Endometrium (tissue), 2 donors: Measurements from ENCODE around the gene CRABP2.

Source experiments
- FAIRE-seq: peaks from 2 replicates; lab custom pipeline; 2012; peaks lifted over from hg19 to GRCh38; lab: Jason Lieb, UNC
- donor health status: control.
- donor health status: control.

The CRABP2 gene

DNA sequence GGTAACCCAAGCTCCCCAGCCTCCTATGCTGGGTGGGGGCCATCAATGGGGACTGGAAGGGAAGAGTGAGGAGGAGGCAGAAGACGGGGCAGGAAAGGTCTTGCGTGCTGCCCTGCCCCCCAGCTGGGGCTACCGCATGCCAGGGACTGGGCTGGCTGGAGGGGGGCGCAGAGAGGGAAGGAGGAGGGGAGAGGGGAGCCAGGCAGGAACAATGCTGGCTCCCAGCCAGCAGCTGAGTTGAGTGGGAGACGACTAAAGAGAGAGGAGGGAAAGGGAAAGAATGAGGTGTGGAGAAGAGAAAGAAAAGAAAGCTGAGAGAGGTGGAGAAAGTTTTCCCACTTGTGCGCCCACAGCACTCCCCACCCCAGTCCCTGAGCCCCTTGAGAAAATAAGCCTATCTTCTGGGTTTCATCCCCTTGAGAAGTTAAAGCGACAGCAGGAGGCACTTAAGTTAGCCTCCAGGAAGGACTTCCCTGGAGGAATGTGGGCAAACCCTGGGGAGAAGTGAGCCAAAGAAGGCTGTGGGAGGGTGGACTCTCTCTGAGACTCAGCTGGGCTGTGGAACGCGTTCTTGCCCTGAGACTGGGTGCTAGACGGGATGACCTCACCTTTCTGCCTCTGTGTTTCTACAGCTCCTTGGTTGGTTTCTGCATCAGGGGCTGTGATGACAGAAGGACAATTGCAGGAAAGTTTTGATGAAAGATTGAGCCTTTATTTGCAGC is 15.3 kb downstream of the CRABP2 start:
- FAIRE-seq: no peak

DNA sequence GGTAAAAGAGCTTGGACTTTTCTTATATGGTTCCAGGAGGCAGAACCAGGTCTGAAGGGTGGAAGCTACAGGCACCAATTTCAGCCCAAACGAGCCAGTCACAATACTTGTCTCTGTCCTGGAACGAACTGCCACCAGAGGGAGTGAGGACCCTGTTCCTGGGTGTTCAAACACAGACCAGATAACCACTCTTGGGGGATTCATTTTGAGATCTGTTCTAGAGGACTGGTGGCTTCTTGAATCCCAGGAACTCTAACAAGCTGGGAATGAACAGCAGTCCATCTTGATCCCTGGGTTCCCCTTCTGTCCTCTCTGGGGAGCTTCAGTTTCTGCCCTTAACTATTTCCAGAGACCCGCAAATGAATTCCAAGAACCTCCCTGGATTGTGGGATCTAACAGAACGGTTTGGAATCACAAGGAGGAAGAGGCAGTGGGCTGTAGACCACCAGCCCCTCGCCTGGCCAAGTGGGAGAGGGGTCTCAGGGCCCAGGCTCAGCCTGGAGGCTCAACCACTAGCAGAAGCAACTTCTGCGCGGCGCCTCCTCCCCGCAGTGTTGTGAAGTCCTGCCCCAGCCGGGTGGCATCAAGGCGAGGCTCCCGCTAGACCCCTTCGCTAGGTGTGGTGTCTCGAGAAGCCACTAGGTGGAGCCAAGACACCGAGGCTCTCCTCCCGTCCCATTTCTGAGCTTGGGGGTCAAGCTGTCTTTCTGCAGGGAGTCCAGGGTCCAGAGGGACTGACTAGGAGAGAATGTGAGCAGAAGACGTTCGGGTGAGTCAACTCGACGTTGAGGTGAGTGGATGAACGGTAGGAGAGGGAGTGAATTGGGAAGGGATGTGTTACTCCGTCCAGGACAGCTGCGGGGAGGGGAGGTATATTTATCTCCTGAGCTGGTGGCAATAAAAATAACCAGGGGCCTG is 16.1 kb downstream of the CRABP2 start:
- FAIRE-seq: peak; percentile 15

DNA sequence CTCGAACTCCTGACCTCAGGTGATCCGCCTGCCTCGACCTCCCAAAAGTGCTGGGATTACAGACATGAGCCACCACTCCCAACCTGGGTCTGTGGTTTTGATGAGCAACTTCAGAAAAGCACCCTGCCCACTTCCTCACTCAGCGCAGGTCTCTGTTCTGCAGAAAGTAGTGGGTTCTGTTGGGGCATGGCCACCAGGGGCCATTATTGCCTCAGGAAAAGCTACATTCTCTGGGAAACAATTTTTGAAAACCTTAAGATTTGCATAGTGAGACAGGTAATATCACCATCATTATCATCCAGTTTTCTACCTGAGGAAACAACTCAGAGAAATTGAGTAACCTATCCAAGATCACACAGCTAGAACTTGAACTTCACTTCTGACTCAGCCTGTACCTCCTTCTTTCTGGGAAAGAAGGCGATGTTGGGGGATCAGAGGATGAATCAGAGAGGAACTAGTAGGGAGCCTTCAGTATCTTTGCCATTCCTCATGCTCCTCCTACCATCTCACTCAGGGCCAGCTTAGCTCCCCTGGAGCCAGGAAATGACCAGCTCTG is 21.1 kb downstream of the CRABP2 start:
- FAIRE-seq: no peak

DNA sequence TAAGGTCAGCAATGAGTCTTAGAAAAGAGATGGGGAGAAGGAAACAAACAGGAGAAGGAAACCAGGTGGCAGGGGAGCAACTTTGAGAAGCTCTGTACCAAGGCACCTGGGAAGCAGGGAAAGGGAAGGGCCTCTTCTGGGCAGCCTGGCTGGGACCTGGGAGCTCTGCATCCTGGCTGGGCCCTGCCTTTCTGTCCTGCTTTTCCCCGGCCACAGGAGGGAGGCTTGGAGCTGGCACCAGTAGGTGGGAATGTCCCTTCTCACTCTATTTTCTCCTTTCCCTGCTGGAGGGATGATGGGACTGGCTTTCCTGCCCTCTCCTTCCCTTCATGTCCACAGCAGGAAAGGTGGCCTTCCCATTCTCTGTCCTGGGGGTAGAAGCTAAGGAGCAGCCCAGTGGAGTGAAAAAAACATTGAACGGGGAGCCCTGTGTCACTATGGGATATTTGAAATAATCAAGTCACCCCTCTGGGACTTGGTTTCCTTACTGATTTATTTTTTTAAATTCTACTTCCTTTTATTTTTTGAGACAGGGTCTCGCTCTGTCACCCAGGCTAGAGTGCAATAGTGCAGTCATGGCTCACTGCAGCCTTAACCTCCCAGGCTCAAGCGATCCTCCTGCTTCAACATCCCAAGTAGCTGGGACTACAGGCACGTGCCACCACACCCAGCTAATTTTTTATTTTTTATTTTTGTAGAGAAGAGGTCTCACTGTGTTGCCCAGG is 23.1 kb downstream of the CRABP2 start:
- FAIRE-seq: no peak

DNA sequence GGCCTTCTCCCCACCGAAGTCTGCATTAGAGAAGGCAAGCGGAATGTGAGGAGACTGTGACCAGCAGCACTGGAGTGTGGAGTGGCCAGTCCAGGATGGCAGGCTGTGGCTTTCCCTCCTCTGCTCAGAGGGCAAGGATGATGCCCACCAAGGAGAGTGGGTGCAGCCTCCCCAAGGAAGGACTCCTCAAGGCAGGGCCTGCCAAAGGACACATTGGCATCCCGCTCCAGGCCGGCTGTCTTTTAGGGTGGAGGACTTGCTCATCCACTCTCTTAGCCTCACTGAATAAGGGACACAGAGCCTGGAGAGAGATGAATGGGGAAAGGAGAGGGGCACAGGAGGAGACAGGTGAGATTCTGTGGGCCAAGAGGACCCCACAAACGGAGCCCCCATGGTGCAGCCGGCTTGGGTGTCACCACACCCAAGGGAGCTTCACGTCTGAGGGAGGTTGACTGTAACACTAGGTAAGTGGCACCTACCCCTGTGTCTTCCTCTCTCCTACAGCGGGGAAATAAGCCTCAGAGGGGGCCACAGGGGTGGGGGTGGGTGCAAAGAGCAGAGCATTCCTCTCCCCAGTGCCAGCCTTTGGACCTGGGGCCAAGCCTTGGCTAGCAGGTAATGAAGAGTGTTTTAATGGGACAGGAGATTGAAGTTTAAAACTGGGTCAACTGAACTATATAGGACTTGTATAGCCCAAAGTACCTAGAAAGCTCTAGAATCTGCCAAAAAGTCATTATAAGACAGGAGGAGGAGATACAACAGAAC is 24.0 kb downstream of the CRABP2 start:
- no peak for FAIRE-seq

DNA sequence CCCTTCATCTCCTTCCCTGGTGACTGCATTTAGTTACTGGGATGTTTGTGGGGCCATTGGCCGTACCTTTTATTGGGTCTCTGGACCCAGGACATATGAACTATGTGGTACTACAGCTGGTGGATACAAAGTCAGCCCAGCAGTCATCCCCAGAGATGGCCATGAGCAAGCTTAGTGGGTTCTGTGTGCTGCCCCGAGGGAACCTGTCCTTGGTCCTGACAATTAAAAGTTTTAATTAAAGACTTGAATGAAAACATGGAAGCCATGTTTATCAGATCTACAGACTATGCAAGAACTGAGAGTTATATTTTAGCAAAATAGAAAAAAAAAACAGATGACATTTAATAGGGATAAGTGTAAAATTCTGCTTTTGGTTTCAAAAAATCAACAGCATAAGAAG is 25.3 kb downstream of the CRABP2 start:
- no peak for FAIRE-seq

DNA sequence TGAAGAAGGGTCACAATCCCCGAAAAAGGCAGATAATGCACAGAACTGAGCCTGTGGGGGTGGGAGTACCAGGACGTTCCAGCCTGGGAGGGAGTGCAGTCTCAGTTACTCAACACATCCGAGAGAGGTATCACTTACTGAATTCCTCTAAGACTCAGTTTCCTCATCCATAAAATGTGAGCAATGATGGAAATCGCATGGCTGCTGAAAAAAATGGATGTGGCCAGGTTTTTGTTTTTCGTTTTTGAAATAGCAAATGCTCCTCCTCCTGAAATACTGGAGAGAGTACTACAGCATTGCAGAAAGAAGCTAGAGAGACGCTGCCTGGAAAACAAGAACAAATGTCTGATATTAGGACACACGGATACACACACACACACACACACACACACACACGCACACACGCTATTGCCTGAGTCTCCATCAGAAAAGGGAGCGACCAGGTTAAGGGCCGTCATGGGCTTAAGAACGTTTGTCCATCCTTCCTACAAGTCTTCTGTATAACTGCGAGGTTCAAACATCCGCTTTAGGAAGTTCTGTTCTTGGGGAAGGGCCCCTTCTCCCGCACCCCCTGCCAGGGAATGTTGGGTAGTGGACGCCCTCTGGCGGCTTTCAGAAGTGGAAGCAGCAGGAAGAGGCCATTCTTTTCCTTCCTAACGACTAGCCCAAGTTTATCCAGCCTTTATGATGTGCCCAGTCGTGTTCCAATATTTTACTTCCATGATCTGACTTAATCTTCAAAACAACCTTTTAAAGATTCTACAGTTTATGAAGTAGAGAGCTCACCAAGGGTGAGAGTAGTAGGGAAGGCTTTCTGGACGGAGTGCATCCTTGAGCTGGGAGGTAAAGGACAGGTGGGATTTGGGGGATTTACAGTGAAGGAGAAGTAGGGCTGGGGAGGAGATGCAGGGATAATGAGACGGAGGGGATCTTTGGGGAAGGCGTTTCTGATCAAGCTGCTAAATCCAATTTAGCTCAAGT is 27.5 kb downstream of the CRABP2 start:
- FAIRE-seq: peak; percentile 90

DNA sequence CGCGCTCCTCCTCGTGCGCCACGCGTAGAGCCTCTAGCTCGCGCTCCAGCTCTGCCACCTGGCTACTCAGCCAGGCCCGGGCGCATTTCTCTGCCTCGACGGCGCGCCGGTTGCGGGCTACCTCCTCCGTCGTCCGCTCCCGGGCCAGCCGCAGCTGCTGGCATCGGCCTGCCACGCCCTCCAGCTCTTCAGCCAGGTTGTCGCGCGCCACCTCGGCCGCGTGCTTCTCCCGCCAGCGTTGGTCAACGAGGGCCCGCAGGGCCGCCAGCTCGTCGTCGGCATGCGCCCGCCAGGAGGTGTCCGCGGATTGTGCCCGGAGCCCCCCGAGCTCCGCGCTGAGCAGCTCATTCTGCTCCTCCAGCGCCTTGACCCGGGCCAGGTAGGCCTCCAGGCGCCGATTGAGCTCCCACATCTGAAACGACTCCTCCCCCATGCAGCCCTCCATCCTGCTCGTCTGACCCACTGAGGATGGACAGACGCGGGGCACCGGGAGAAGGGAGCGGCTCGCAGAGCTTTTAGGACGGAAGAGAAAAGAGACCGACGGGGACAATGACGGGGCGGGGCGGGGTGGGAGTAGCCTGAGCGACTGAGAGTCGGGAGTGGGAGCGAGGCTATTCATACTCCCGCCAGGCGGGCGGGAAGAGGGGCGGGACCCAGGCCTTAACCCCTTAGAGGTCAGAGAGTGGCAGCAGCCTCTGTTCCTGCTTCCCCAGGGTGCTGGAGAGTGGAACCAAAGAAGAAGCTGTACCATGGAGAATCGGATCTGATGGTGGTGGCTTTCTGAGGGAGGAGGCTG is 28.4 kb downstream of the CRABP2 start, which contains the start of gene NES:
Gene NES (minus strand): TSS at position 588 of the 796 bp plus-strand sequence. CDS start 143 bp downstream, at position 445.
- FAIRE-seq: no peak

DNA sequence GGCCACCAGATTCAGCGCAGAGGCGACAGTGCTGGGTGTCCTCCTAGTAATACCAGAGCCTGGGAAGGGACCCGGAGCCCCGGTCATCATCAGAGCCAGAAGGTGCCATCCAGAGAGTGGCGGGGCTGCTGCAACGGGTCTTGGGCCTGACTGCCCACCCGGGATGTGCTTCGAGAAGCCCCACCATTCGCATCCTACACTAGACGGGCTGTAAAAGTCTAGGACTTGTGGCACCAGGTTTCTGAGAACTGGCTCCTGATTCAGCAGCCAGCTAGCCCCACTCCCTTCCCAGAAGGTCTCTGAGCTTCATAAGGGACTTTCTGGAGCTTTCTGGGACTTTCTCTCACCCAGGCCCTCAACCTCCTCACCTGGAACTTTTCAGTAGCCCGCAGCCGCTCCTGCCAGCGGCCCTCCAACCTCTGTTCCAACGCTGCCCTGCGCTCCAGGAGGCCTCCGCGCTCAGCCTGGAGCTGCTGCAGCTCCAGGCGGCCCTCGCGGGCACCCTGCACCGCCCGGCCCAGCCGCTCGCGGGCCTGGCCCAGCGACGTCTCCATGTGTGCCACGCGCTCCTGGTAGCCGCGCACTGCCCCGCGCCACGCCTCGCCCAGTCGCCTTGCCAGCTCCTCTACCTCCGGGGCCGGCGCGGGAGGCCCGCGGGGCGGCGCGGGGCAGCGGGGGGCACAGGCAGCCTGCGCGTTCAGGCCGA is 29.1 kb downstream of the CRABP2 start:
- no peak for FAIRE-seq

DNA sequence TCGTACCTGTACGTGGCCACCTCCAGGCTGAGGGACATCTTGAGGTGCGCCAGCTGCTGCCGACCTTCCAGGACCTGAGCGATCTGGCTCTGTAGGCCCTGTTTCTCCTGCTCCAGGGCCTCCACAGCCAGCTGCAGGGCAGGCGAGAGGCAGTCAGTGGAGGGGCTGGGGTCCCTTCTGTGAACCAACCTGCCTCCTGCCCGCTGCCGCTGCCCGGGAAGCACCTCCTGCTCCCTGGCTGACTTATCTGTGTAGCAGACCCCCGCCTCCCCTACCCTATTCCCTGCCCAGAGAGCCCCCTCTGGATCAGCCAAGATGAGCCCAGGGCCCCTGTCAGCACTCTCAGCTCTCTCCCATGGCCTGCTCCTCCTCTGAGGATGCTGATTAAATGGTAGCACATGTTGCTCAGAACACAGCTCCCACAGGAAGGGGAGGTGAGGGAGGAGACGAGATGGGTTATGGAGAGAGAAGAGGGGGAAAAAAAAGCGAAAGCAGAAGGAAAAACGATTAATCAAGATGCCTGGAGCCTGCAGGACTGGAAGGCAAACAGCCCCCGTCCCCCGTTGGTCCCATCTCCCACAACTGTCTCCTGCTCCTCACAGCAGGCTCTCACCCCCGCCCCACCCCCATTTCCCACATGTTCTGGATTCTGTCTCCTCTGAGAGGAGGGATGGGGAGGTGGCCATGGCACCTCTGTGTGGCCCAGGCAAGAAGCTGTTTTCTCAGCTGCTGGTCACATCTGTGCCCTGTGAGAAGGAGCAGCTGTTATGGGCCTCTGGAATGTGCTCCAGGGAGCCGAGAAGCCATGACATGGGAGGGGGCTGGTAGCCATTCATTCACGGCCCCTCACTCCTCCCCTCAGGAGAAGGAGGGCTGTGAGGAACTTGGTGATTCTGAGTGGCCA is 29.9 kb downstream of the CRABP2 start:
- no peak for FAIRE-seq

DNA sequence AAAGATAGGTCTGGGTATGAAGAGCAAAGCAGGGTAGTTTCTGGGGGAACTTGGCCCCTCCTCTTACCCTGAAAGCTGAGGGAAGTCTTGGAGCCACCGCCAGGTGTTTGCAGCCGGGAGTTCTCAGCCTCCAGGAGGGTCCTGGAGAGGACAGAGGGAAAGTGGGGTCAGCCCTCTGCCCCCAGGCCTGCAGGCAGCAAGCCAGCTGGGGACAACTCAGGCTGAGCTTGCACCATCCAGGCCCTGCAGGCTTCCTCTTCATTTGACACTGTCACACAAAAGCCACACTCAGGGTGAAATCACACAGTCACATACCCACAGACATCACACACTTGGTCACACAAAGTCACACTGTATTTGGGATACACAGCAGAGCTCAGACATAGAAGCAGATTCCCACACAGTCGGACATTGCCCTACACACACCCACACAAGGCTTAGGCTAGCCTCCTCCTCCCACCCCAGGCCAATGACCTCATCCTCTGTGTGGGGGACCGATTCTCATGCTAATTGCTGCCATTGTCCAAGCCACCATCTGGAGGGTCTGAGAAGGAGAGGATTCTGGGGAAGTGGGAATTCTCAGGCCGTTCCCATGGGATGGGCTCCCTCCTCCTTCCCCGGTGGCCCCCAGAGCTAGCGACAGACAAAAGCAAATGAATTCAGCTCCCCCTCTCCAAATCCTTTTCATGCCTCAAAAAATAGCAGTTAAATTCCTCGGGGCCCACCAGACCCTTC is 31.8 kb downstream of the CRABP2 start:
- FAIRE-seq: no peak

DNA sequence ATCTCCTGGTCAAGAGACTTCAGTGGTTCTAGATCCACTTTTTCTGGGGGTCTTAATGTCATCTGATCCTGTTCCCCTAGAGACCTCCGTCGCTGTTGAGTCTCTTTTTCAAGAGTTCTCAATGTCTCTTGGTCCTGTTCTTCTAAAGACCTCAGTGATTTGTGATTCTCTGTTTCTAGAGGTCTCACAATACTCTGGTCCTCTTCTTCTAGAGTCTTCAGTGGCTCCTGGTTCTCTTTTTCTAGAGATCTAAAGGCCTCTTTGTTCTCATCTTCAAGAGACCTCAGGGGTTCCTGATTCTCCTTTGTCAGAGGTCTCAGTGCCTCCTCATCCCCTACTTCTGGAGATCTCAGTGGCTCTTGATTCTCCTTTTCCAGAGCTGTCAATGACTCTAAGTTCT is 33.6 kb downstream of the CRABP2 start:
- no peak for FAIRE-seq

DNA sequence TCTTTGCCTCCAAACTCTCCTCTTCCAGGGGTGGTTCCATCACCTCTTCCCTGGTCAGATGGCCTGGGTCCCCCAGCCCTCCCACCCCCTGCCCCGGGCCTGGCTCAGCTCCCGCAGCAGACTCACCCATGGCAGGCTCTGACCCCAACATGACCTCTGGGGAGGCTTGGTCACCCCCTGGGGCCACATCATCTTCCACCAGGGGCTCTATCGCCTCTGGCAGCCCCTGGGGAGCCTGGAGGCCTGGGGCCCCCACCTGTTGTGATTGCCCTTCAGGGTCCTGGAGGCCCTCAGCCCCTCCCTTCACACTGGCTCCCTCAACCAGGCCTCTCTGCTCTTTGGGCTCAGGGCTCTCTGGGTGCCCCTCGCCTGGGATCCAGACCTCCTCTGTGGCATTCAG is 34.6 kb downstream of the CRABP2 start:
- FAIRE-seq: no peak

DNA sequence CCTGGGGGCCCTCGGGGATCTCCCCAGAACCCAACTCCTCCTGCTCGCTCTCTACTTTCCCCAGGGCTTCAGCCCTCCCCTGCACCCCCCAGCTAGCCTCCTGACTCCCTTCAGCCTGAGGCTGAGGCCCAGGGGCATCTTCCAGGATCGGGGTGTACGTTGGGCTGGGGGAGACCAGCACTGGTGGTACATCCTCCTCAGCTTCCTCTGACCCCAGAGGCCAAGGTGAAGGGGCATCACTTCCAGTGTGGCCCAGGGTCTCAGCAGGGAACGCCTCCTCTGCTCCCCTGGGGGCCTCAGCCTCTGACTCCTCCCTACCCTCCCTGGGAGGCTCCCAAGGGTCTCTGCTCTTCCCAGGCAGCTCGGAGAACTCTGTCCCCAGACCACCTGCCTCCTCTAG is 35.0 kb downstream of the CRABP2 start:
- FAIRE-seq: no peak

DNA sequence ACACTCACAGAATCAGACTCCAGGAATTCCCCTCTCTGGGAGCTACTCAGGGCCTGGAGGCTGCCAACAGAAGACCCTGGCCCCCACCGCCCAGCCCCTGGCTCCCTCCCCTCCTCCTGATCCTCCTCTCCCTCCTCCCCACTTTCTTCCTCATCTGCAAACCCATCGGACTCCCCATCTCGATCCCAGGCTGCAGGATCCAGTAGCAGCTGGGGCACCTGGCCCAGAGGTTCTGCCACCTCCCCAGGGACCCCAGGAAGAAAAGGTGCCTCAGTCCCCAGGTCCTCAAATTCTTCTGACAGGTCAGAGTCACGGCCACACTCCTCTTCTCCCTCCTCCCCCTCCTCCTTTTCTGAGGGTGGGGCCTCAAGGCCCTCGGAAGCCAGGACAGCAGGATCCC is 35.6 kb downstream of the CRABP2 start:
- FAIRE-seq: no peak

DNA sequence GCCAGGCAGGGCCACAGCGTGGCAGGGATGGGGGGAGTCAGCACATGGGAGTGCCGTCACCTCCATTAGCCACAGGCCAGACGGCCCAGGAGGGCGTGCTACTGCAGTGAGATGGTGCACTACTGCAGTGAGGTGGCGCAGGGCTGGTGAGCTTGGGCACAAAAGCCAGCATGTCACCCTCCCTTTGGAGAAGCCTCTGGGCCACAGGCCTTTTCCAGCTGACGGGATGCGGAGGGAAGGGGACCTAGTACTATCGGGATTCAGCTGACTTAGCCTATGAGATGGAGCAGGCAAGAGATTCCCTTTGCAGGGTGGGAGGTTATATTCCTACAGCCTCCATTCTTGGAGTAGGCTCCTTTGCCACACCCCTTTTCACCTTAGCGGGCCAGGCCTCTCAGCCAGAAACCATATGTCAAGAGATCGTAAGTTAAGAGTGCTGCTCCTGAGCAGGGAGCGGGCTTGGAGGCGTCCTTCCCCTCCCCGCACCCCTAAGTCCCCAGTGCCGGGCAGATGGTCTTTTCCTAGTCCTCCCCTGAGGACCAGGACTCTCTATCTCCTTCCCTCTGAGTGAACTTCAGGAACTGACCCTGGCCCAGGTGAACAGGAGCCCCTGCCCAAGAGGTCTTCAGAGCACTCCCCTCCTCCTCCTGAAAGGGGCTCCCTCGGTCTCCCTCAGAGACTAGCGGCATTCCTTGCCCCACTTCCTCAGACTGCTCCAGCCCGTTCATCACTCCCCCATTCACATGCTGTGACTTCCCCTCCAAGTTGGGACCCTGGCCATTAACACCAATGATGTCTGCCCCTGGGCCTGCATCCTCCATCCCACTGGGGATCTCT is 36.4 kb downstream of the CRABP2 start:
- FAIRE-seq: no peak
